Measurements from ENCODE around the gene SCAMP5.

DNA sequence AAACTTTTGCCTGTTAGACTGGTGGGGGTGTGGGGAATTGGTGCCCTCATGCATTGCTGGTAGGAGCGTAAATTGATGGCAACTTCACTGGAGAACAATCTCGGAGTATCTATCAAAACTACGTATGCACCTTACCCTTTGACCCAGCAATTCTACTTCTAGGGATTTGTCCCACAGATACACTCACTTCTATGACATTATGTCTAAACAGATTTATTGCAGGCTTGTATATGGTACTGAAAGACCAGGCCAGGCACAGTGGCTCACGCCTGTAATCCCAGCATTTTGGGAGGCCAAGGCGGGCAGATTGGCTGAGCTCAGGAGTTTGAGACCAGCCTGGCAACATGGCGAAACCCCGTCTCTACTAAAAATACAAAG is 58.4 kb downstream of the SCAMP5 start:
- TF ChIP-seq, protein P1, sequence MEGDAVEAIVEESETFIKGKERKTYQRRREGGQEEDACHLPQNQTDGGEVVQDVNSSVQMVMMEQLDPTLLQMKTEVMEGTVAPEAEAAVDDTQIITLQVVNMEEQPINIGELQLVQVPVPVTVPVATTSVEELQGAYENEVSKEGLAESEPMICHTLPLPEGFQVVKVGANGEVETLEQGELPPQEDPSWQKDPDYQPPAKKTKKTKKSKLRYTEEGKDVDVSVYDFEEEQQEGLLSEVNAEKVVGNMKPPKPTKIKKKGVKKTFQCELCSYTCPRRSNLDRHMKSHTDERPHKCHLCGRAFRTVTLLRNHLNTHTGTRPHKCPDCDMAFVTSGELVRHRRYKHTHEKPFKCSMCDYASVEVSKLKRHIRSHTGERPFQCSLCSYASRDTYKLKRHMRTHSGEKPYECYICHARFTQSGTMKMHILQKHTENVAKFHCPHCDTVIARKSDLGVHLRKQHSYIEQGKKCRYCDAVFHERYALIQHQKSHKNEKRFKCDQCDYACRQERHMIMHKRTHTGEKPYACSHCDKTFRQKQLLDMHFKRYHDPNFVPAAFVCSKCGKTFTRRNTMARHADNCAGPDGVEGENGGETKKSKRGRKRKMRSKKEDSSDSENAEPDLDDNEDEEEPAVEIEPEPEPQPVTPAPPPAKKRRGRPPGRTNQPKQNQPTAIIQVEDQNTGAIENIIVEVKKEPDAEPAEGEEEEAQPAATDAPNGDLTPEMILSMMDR (IDR thresholded peaks at IDR 0.05) = no peak
- no peak for TF ChIP-seq POLR2A (IDR thresholded peaks at IDR 0.05)

All from right lobe of liver (tissue), 4 donors.